Body of pancreas (tissue), 4 donors: Measurements from ENCODE around the gene GRIK4. TPM values are rescaled to one million over a fixed set of nuclear protein-coding genes. Genes with fewer than 3 reads are reported as not detected.

ENCODE experiments used
- ATAC-seq: fragments of 150-250 bp; one replicate; pipeline ENCODE4 v1.9.1; 2016
- DNase-seq, 4 donors: peaks; one replicate each; pipeline ENCODE4 v3.0.0-alpha.2; 2019
- H3K27ac ChIP-seq, 4 donors: fragments of 200-600 bp; sonication (generic); 1 replicate in 3 of 4; 2 replicates in 1 of 4; pipeline versions ENCODE4 v1.5.1 to v1.6.1; 2016 to 2019; ENCODE audit warnings: mild to moderate bottlenecking in 1 of 4, mixed read lengths in 1 of 4, moderate library complexity in 1 of 4
- H3K27me3 ChIP-seq, 2 donors: fragments of 200-600 bp; sonication (generic); one replicate each; pipeline ENCODE4 v1.6.0; 2016; ENCODE audit warnings: mild to moderate bottlenecking in 1 of 2
- H3K36me3 ChIP-seq, 2 donors: fragments of 200-600 bp; sonication (generic); replicated peaks in 1 of 2; 2 replicates each; pipeline ENCODE4 v1.5.1; 2016; ENCODE audit warnings: low read depth in 2 of 2; ENCODE audit not compliant: insufficient read depth in 1 of 2
- H3K4me1 ChIP-seq: fragments of 200-600 bp; sonication (generic); one replicate; pipeline ENCODE4 v1.6.0; 2016
- H3K4me3 ChIP-seq, 2 donors: fragments of 200-600 bp; sonication (generic); 1 replicate in 1 of 2; 2 replicates in 1 of 2; pipeline ENCODE4 v1.5.1; 2016 to 2019
- H3K9me3 ChIP-seq, 3 donors: fragments of 200-600 bp; sonication (generic); 1 replicate in 2 of 3; 2 replicates in 1 of 3; pipeline ENCODE4 v1.5.1; 2016
- POLR2A ChIP-seq, 3 donors: fragments of 450-650 bp; IDR thresholded peaks; one replicate each; pipeline ENCODE4 v1.6.1; 2016; ENCODE audit warnings: antibody characterized with exemption in 3 of 3, mild to moderate bottlenecking in 2 of 3
- WGBS, 2 donors: methylation state at CpG; one replicate each; pipeline ENCODE4 v1.1.5; 2017; 5-methylcytosine and 5-hydroxymethylcytosine counted together
- intact Hi-C: fragments of 100-400 bp; cut with DNase I; formaldehyde crosslinking; loops from one replicate; pipeline ENCODE4 v1.15.1; 2023
- total RNA-seq, 2 donors: library from RNA; depleted of rRNA; stranded (reverse); fragments of >200 nt; gene quantifications; one replicate each; pipeline ENCODE4 v1.1.0, GENCODE V29; 2016
- TF ChIP-seq, protein P1 (sequence below), 7 experiments: fragments of 450-650 bp in 4 of 7; fragments of 200-600 bp in 3 of 7; sonication (generic) in 3 of 7; IDR thresholded peaks; one replicate each; pipeline ENCODE4 v1.5.1; 2016 to 2019; ENCODE audit warnings: antibody characterized with exemption in 7 of 7

GRIK4 gene
- total RNA-seq, 2 donors from 2014 or later: not detected

GRCh38 chr11:120871194-120871593 lies 359.6 kb downstream of the GRIK4 start:
- 66 to 71% methylated on average over 6 of the region's 6 CpGs for WGBS, 2 donors
- TF ChIP-seq, protein P1, sequence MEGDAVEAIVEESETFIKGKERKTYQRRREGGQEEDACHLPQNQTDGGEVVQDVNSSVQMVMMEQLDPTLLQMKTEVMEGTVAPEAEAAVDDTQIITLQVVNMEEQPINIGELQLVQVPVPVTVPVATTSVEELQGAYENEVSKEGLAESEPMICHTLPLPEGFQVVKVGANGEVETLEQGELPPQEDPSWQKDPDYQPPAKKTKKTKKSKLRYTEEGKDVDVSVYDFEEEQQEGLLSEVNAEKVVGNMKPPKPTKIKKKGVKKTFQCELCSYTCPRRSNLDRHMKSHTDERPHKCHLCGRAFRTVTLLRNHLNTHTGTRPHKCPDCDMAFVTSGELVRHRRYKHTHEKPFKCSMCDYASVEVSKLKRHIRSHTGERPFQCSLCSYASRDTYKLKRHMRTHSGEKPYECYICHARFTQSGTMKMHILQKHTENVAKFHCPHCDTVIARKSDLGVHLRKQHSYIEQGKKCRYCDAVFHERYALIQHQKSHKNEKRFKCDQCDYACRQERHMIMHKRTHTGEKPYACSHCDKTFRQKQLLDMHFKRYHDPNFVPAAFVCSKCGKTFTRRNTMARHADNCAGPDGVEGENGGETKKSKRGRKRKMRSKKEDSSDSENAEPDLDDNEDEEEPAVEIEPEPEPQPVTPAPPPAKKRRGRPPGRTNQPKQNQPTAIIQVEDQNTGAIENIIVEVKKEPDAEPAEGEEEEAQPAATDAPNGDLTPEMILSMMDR (IDR thresholded peaks at IDR 0.05): no peak
- no peak for TF ChIP-seq POLR2A (IDR thresholded peaks at IDR 0.05)
- H3K9me3 ChIP-seq: no peaks in the 10 kb centered on the region
- DNase-seq (no peak), ATAC-seq (no peak)
- no peaks in the 10 kb centered on the region for H3K4me1 ChIP-seq
- no peaks in the 10 kb centered on the region for H3K36me3 ChIP-seq
- no peak overlapping the region for H3K27ac ChIP-seq
- H3K4me3 ChIP-seq: no peak overlapping the region
- intact Hi-C loops: no loop called here
- H3K27me3 ChIP-seq: no peaks in the 10 kb centered on the region

DNA sequence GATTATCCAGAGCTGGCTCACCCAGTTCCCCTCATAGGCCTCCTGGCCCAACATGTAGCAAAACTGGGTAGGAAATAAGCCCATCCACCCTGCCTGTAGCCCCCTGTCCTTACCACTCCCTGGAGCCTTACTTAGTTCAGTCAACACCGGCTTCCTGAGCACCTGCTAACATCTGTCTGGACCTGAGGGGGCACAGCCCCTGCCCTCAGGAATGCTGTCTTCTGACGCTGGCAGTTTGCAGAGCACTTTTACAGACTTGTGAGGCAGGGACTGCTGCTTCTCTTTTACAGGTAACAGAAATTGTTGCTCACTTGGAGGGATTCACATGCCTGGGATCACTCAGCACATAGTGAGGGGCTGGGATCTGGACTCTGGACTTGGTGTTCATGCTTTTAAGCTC lies 360.4 kb downstream of the GRIK4 start:
- Histone ChIP-seq H3K4me3 (no peak overlapping the region), H3K4me1 (no peaks in the 10 kb centered on the region), H3K27me3 (no peaks in the 10 kb centered on the region), H3K36me3 (no peaks in the 10 kb centered on the region), H3K9me3 (no peaks in the 10 kb centered on the region), H3K27ac (no peak overlapping the region)
- no peak for TF ChIP-seq POLR2A (IDR thresholded peaks at IDR 0.05)
- TF ChIP-seq, protein P1 (IDR thresholded peaks at IDR 0.05): no peak
- WGBS, 2 donors: 17 to 46% methylated on average over 1 to 2 of the region's 2 CpGs
- intact Hi-C loops: no loop called here
- ATAC-seq (no peak), DNase-seq (no peak)

DNA sequence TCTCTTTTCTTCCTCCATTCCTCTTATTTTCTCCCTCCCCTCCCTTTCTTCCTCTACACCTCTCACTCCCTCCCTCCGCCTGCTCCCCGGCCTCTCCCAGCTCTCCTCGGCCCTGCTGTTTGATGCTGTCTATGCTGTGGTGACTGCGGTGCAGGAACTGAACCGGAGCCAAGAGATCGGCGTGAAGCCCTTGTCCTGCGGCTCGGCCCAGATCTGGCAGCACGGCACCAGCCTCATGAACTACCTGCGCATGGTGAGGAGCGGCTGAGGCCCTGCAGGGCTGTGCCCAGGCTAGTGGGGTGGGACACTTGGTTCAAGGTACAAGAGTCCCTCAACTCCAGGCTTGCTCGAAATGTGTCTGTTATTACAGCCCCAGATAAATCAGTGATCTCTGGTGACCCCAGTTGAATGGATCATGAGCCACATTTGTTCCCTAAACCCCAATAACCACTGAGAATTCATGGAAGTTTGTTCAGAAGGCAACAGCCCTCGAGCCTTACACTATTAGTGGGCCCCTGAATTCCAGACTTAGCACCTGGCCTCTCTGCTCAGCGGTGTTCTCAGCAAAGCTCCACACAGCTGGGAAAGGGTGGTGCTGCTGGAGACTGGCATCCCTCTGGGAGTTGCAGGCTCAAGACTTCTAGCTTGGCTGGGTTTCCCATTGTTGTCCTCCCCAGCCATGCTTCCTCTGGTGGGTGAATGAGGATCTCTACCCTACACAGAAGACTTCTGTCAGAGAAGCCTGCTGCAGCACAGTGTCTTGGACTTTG lies 362.6 kb downstream of the GRIK4 start:
- WGBS, 2 donors: 78 to 86% methylated on average over 15 of the region's 15 CpGs
- Histone ChIP-seq H3K4me3 (no peak overlapping the region), H3K9me3 (no peaks in the 10 kb centered on the region), H3K27me3 (no peaks in the 10 kb centered on the region), H3K36me3 (no peaks in the 10 kb centered on the region), H3K4me1 (no peaks in the 10 kb centered on the region), H3K27ac (no peak overlapping the region)
- ATAC-seq (no peak), DNase-seq (no peak)
- intact Hi-C loops: no loop called here
- TF ChIP-seq, protein P1 (IDR thresholded peaks at IDR 0.05): no peak
- TF ChIP-seq POLR2A (IDR thresholded peaks at IDR 0.05): no peak

- 75 to 78% methylated on average over 1 of the region's 1 CpG for WGBS, 2 donors
- no peak overlapping the region for H3K4me3 ChIP-seq
- H3K27ac ChIP-seq: no peak overlapping the region
- H3K4me1 ChIP-seq: no peaks in the 10 kb centered on the region
- H3K27me3 ChIP-seq: no peaks in the 10 kb centered on the region
- H3K36me3 ChIP-seq: no peaks in the 10 kb centered on the region
- ATAC-seq (no peak), DNase-seq (no peak)
- TF ChIP-seq, protein P1 (IDR thresholded peaks at IDR 0.05): no peak
- TF ChIP-seq POLR2A (IDR thresholded peaks at IDR 0.05): no peak
- intact Hi-C loops: no loop called here
- no peaks in the 10 kb centered on the region for H3K9me3 ChIP-seq
These were observed 364.4 kb downstream of the GRIK4 start for GRCh38 chr11:120875986-120876385.
